Transverse colon (tissue), 4 donors: Measurements from ENCODE around the gene CDKN2AIP. TPM values are rescaled to one million over a fixed set of nuclear protein-coding genes. Genes with fewer than 3 reads are reported as not detected.

Experiments
- DNase-seq: peaks from one replicate; pipeline ENCODE4 v3.0.0-alpha.2; 2019
- H3K27ac ChIP-seq, 4 donors: fragments of 200-600 bp; sonication (generic); 2 replicates each; pipeline ENCODE4 v1.5.1; 2016 to 2018; ENCODE audit warnings: inconsistent platforms in 4 of 4
- H3K27me3 ChIP-seq: fragments of 200-600 bp; sonication (generic); 2 replicates; pipeline ENCODE4 v1.5.1; 2017; ENCODE audit warnings: inconsistent platforms
- H3K36me3 ChIP-seq, 4 donors: fragments of 200-600 bp; sonication (generic); 2 replicates each; pipeline ENCODE4 v1.5.1; 2017 to 2019; ENCODE audit warnings: inconsistent platforms in 4 of 4
- H3K4me1 ChIP-seq, 4 donors: fragments of 200-600 bp; sonication (generic); 2 replicates each; pipeline ENCODE4 v1.5.1; 2017 to 2020; ENCODE audit warnings: inconsistent platforms in 4 of 4
- H3K4me3 ChIP-seq, 4 donors: fragments of 200-600 bp; sonication (generic); 1 replicate in 1 of 4; 2 replicates in 3 of 4; pipeline versions ENCODE4 v1.5.1 to v1.6.1; 2017 to 2019; ENCODE audit warnings: inconsistent platforms in 4 of 4
- H3K9me3 ChIP-seq, 2 donors: fragments of 200-600 bp; sonication (generic); 2 replicates each; pipeline ENCODE4 v1.5.1; 2017 to 2019; ENCODE audit warnings: inconsistent platforms in 2 of 2
- EP300 ChIP-seq: sonication (generic); formaldehyde crosslinking; IDR thresholded peaks from one replicate; pipeline ENCODE4 v1.6.1; 2017; ENCODE audit warnings: antibody characterized with exemption, low read depth
- POLR2A ChIP-seq: fragments of 450-650 bp; IDR thresholded peaks from one replicate; pipeline ENCODE4 v1.6.1; 2016; ENCODE audit warnings: antibody characterized with exemption, mild to moderate bottlenecking, moderate library complexity
- POLR2AphosphoS5 ChIP-seq, 3 donors: sonication (generic); formaldehyde crosslinking; IDR thresholded peaks; one replicate each; pipeline ENCODE4 v1.6.1; 2016; ENCODE audit warnings: antibody characterized with exemption in 3 of 3
- WGBS, 2 donors: methylation state at CpG; one replicate each; pipeline ENCODE4 v1.1.5; 2018; ENCODE audit warnings: low coverage in 1 of 2; 5-methylcytosine and 5-hydroxymethylcytosine counted together
- in situ Hi-C, 4 donors: fragments of 200-750 bp; cut with MboI; loops; one replicate each; pipeline versions ENCODE4 v1.15.0 to v1.15.1; 2017; ENCODE audit warnings: low sequenced_read_pairs in 3 of 4, low pct_ligation_motif_present in 1 of 4, low pct_unique_long_range_greater_than_20kb in 1 of 4
- intact Hi-C: fragments of 100-400 bp; cut with DNase I; formaldehyde crosslinking; loops from one replicate; pipeline ENCODE4 v1.15.1; 2023; ENCODE audit warnings: low total_unique reads
- total RNA-seq, 4 donors: library from RNA; depleted of rRNA; stranded (reverse); fragments of >200 nt; gene quantifications; one replicate each; pipeline ENCODE4 v1.1.0, GENCODE V29; 2016
- TF ChIP-seq, protein P1 (sequence below), 5 experiments: fragments of 200-600 bp in 3 of 5; fragments of 450-650 bp in 2 of 5; sonication (generic) in 3 of 5; IDR thresholded peaks; 1 replicate in 2 of 5; 2 replicates in 3 of 5; pipeline ENCODE4 v1.5.1; 2016 to 2017; ENCODE audit warnings: antibody characterized with exemption in 5 of 5, inconsistent platforms in 3 of 5, mild to moderate bottlenecking in 2 of 5, moderate library complexity in 1 of 5

CDKN2AIP gene
- total RNA-seq, 4 donors from 2014 or later = 13.9 to 26.2 (median 24.7) TPM

DNA sequence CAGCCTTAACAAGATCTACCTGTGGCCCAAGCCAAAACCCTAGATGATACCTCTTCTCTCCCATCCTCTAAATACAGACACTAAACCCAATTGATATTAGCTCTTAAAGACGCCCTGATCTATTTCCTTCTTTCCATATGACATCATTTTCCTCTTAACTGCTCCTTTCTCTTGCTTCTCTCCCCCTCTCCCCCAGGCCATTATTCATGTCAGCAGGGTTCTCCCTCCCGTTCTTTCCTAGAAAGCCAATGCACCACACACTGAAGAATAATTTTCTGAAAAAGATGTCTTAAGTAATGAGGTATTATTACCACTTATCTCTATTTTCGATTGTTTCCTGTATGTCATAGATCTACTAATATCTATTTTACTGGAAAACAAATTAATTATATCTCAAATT lies 50.7 kb downstream of the CDKN2AIP start:
- DNase-seq = no peak
- WGBS, 2 donors = 86 to 89% methylated on average over 3 of the region's 3 CpGs
- Histone ChIP-seq H3K27ac (no peak overlapping the region), H3K9me3 (no peaks in the 10 kb centered on the region), H3K4me3 (no peak overlapping the region), H3K4me1 (no peaks in the 10 kb centered on the region), H3K36me3 (no peaks in the 10 kb centered on the region), H3K27me3 (no peaks in the 10 kb centered on the region)
- intact Hi-C loops = no loop called here
- in situ Hi-C loops = no loop called here
- TF ChIP-seq, protein P1, sequence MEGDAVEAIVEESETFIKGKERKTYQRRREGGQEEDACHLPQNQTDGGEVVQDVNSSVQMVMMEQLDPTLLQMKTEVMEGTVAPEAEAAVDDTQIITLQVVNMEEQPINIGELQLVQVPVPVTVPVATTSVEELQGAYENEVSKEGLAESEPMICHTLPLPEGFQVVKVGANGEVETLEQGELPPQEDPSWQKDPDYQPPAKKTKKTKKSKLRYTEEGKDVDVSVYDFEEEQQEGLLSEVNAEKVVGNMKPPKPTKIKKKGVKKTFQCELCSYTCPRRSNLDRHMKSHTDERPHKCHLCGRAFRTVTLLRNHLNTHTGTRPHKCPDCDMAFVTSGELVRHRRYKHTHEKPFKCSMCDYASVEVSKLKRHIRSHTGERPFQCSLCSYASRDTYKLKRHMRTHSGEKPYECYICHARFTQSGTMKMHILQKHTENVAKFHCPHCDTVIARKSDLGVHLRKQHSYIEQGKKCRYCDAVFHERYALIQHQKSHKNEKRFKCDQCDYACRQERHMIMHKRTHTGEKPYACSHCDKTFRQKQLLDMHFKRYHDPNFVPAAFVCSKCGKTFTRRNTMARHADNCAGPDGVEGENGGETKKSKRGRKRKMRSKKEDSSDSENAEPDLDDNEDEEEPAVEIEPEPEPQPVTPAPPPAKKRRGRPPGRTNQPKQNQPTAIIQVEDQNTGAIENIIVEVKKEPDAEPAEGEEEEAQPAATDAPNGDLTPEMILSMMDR (IDR thresholded peaks at IDR 0.05) = no peak
- TF ChIP-seq EP300 (no peak), POLR2A (no peak), POLR2AphosphoS5 (IDR thresholded peaks at IDR 0.05) (no peak)

Other genes starting within 250 kb of the CDKN2AIP start
- gene CLDN22, start 124.4 kb upstream of the CDKN2AIP start, total RNA-seq = not detected
- not detected for gene CLDN24, start 122.2 kb upstream of the CDKN2AIP start, total RNA-seq
- 10 to 100 TPM in 2 of 4 donors, not detected in 2; 15.4 to 16.9 TPM for gene ING2, start 60.4 kb downstream of the CDKN2AIP start, total RNA-seq
- 10 to 100 TPM in 2 of 4 donors, 1 to 10 TPM in 2; 4.1 to 16.9 (median 11.6) TPM for gene RWDD4, start 214.5 kb downstream of the CDKN2AIP start, total RNA-seq
- 10 to 100 TPM; 47.8 to 61.1 (median 52.1) TPM for gene TRAPPC11, start 214.7 kb downstream of the CDKN2AIP start, total RNA-seq